CD1c-positive myeloid dendritic cell (primary cell): ENCODE measurements around the gene STX16.

Experiments
- DNase-seq: peaks from one replicate; pipeline ENCODE4 v3.0.0-alpha.2; 2016; ENCODE audit errors: extremely low spot score

Gene STX16

GRCh38 chr20:58652606-58653294 lies 1.7 kb downstream of the STX16 start:
- DNase-seq, result no peak

DNA sequence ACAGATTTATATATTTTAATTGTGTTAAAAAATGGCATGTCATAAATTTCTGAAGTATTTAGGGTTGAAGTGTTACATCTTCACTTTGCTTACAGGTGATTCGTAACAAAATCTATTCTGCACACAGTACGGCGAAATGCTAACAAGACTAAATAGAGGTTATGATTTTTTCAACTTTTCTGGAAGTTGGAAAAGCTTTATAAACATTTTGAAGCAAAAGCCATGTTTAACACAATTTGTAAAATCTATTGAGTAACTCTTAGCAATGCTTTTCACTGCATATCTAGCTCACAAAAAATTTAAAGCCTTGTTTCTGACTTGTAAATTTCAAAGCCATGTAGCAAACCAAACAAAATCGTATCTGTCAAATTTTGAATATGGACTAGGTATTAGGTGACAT lies 3.3 kb downstream of the STX16 start:
- no peak for DNase-seq

GRCh38 chr20:58655328-58656107 lies 4.4 kb downstream of the STX16 start:
- DNase-seq, result no peak

DNA sequence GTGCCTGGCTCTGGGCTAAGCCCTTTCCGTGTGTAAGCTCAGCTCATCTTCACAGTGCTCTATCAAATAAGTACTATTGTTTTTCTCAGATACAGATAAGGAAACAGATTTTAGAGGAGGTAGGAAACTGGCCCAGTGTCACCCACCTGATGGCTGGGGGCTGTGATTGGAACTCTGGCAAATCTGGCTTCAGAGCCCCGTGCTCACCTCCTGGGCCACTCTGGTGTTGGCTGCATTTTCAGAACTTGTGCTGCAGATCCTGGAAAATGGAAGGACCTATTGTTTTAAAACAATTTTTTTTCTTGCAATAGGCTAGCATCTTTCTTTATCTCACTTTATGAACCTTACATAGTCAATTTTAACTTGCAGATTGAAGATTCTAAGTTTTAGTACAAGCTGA lies 5.7 kb downstream of the STX16 start:
- no peak for DNase-seq

DNA sequence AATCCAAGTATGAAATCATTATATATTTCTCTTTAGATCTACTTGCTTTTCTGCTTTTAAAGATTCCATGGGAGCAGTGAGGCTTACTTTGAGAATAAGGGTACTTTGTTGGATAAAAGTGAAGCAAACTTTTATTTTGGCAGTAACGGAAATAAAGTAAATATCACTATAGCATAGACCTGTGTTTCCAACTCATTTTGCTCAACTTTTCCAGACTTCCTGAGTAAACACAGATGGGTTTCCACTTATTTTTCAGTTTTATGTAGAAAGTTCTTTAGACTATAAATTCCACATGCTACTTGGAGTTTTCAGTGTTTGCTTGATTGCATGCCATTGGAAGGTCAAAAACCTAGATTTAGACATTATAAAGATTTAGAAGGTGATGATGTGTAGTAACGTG lies 6.2 kb downstream of the STX16 start:
- no peak for DNase-seq

DNA sequence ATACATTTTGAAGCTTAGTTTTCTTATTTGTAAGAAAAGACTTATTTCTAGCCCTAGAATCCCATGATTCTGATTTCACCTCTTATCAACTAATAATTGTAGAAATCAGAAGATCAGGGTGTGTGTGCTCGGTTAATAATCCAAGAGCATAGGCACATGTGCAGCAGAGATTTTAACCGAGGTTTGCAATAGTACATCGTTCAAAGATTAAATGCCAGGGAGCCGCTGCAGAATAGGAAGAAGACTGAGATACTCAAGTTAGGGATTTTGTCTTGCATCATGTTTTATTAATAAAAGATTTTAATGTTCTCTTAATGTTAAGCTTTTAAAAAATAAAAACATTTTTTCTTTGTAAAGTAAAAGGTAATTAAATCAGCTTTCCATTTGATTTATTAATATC lies 6.9 kb downstream of the STX16 start:
- DNase-seq, result no peak

DNA sequence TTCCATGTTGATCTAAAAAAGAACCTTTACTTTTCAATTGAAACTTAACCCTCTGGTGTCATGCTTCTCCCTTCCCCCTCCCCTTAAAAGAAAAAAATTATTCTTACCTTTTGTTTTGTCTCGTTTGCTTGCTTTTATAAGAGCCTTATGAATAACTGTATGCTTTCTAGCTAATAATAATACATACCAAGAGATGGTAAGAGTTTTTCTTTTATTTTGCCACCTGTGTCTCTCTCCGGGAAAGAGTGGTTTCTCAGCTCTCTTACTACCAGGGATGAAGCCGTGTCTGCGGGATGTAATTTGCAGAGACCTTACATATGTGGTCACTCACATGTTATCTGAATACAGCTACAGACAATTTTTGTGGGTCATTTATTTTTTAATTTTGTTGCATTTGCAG lies 7.7 kb downstream of the STX16 start:
- no peak for DNase-seq

DNA sequence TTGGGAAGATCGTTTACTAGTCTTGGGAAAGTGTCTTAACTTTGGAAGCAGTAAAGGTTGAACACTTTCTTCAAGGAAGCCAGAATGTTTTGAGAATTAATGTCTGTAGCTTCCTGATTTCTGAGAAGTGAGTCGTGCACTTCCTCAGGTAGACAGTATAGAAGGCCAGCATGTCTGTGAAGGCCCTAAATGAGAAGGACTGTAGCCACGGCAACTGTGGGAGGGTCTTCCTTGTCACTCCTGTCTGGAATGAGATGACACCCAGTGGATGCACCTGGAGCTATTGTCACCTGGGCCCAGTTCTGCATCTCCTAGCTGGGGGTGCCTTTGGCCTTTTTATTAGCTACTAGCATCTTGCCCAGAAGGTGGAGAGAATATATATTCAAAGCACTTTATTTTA lies 8.8 kb downstream of the STX16 start:
- DNase-seq, result peak; percentile 7

GRCh38 chr20:58660855-58661597 lies 9.9 kb downstream of the STX16 start:
- no peak for DNase-seq

DNA sequence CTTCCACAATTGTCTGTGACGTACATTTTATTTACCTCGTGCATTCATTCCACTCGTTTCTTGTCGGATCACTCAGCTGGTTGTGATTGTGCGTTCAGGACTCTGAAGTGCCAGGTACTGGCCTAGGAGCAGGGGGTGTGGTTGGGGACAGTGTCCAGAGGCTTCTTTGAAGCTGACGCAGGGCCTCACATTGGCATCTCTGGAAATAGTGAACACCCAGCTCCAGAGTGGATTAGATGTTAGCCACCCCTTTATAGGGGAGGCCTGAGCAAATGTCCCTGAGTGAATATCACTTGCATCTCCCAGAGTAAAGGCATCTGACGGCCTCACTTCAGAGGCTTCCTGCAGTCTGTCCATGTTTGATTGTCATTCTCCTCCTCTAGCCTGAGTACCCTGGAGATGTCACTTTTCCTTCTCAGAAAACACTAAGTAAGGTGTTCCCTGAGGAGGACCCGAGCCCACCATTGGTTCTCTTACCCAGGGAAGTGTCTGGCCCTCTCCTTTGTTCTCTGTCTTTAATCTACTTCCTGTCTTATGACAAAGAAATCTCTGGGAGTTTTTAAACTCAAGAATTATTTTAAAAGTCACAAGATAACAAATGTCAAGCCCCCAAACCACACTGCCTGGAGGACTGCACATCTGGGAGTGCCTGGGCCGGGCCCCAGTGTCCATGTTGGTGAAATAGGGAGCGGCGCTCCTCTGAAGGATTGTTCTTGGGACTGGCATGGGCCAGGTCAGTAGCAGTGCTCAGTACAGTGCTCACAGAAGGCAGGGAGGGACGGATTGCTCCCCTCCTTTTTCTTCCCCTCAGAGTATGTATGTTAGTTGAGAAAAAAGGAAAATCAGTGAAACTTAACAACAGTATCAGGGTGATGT lies 10.8 kb downstream of the STX16 start:
- DNase-seq, result no peak

DNA sequence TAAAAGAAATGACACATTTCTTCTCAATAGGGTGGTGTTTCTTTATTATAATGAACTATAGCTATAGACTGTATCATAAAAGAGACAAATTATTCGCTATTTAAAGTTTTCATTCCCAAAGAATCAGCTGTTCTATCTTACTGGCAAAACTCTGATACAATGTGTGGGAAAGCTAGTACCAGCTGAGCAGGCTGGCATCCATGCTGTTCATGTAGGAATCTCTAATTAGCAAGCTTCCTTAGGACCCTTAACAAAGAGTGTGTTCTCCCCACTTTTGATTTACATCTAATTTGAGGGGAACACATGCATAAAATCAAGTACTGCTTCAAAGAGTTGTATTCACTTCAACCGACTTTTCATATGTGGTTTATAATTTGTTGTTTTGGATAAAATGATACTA lies 13.2 kb downstream of the STX16 start:
- no peak for DNase-seq

DNA sequence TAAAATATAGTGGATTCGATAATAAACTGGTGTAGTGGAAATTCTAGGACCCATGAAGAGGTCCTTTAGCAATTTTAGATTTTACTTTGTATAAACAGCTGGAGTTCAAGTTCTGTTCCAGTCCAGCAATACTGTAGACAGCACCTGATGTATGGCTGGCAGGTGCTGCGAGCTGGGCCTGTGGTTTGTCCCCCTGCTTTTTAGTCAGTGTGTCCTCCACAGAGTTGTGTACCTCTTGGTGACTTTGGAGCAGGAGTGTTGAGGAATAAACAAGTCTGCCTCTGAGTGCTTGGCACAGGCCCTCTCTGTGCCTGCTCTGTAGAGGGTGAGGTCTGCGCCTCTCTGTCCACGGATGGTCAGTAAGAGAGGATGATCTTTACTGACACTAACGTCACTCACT lies 13.8 kb downstream of the STX16 start:
- DNase-seq, result no peak

- DNase-seq, result no peak
Measured at GRCh38 chr20:58665606-58666005, 14.5 kb downstream of the STX16 start.

DNA sequence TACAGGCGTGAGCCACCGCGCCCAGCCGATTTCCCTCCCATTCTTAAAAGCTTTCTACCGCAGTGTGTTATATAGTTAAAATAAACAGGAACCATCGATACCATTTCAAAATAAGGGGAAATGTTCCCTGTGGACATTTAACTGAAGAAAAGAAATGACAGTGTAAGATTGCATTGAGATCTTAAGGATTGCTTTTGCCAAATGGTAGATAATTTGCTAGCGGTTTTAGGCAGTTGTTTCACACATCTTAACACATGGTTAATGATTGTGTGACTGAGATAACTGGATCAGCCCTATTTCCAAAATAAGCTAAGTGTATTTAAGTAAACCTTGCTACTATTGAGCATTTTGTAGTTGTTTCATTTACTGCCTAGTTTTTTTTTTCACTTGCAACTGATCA lies 15.6 kb downstream of the STX16 start:
- DNase-seq, result no peak

DNA sequence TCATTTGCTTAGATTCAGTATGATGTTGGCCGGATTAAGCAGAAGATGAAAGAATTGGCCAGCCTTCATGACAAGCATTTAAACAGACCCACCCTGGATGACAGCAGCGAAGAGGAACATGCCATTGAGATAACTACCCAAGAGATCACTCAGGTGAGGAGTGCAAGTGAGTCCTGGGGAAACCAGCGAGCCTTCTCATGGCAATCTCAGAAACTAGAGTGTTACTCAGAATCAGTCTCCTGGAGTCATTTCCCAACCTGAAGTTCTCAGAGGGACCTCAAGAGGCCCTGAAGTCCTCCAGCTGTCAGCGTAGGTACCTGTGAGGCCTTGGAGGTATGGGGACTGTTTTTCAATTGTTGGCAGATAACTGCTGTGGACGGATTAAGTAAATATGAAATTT lies 16.9 kb downstream of the STX16 start:
- no peak for DNase-seq

- DNase-seq, result no peak
Measured at GRCh38 chr20:58668901-58669286, 17.8 kb downstream of the STX16 start.

GRCh38 chr20:58669287-58670006 lies 18.4 kb downstream of the STX16 start:
- DNase-seq, result no peak

DNA sequence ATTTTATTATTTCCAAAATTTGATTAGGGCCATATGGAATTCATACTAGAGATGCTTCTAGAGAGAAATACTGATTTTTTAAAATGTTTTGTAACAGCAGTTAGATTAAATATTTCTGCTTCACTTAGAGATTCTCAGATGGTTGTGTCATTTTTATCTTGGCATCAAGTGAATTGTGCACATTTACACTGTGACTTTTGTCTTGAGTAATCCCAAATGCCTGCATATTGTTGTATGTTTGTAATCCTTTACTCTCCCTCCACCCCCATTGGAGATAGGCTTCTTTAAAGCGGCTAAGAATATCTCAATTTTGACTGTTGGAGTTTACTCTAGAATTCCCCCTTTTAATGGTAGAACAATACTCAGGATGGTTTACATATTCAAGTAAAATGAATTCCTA lies 19.0 kb downstream of the STX16 start:
- no peak for DNase-seq

GRCh38 chr20:58670659-58671058 lies 19.6 kb downstream of the STX16 start:
- no peak for DNase-seq

DNA sequence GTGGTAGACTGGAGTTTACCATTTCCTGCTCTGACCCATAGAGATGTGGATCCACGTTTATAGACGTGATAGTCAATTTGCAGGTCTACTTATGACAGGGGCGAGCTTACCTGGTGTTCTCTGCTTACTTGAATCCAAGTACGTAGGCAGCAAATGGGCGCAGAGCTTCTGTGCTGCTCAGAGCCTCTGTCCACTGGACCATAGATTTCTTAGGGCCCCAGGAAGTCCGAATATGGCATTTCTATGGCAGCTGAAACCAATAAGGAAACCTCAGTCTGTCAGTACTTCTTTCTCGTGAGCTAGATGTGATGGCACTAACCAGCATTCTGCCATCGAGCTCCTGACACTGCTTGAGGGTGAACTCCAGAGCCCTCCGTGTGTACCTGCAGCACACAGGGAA lies 22.0 kb downstream of the STX16 start:
- DNase-seq, result no peak

GRCh38 chr20:58675146-58675584 lies 24.1 kb downstream of the STX16 start:
- DNase-seq, result no peak
